ENCODE data around the gene C1orf167. TPM values are rescaled to one million over a fixed set of nuclear protein-coding genes. Genes with fewer than 3 reads are reported as not detected.

The C1orf167 gene
- total RNA-seq, 1 donor from 2014 or later = not detected

- Histone ChIP-seq H3K36me3 (ENCODE audit: control insufficient read depth, insufficient read depth, low read length) (no peaks in the 10 kb centered on the region), H3K27me3 (ENCODE audit: control insufficient read depth, insufficient read depth, low read length) (peaks cover 15% of the 10 kb centered on the region), H3K4me3 (ENCODE audit: low read depth, low read length) (no peak overlapping the region)
- no peak for TF ChIP-seq CTCF (IDR thresholded peaks at IDR 0.05; ENCODE audit: insufficient read depth, low read length, poor library complexity, severe bottlenecking)
- DNase-seq (ENCODE audit: low read depth) = no peak
Measured at GRCh38 chr1:11767922-11768704, 6.1 kb downstream of the C1orf167 start.

- no peak overlapping the region for H3K4me3 ChIP-seq (ENCODE audit: low read depth, low read length)
- DNase-seq (ENCODE audit: low read depth) = no peak
- H3K27me3 ChIP-seq (ENCODE audit: control insufficient read depth, insufficient read depth, low read length) = peaks cover 15% of the 10 kb centered on the region
- TF ChIP-seq CTCF (IDR thresholded peaks at IDR 0.05; ENCODE audit: insufficient read depth, low read length, poor library complexity, severe bottlenecking) = no peak
- H3K36me3 ChIP-seq (ENCODE audit: control insufficient read depth, insufficient read depth, low read length) = no peaks in the 10 kb centered on the region
Measured at GRCh38 chr1:11768821-11769220, 6.8 kb downstream of the C1orf167 start.

GRCh38 chr1:11769274-11769673 is 7.3 kb downstream of the C1orf167 start:
- H3K4me3 ChIP-seq (ENCODE audit: low read depth, low read length) = no peak overlapping the region
- H3K36me3 ChIP-seq (ENCODE audit: control insufficient read depth, insufficient read depth, low read length) = no peaks in the 10 kb centered on the region
- no peak for TF ChIP-seq CTCF (IDR thresholded peaks at IDR 0.05; ENCODE audit: insufficient read depth, low read length, poor library complexity, severe bottlenecking)
- H3K27me3 ChIP-seq (ENCODE audit: control insufficient read depth, insufficient read depth, low read length) = peaks cover 15% of the 10 kb centered on the region
- DNase-seq (ENCODE audit: low read depth) = no peak

GRCh38 chr1:11770011-11770410 is 8.0 kb downstream of the C1orf167 start:
- no peak overlapping the region for H3K4me3 ChIP-seq (ENCODE audit: low read depth, low read length)
- TF ChIP-seq CTCF (IDR thresholded peaks at IDR 0.05; ENCODE audit: insufficient read depth, low read length, poor library complexity, severe bottlenecking) = no peak
- H3K27me3 ChIP-seq (ENCODE audit: control insufficient read depth, insufficient read depth, low read length) = peaks cover 15% of the 10 kb centered on the region
- no peaks in the 10 kb centered on the region for H3K36me3 ChIP-seq (ENCODE audit: control insufficient read depth, insufficient read depth, low read length)
- no peak for DNase-seq (ENCODE audit: low read depth)

GRCh38 chr1:11771481-11772043 is 9.6 kb downstream of the C1orf167 start:
- H3K36me3 ChIP-seq (ENCODE audit: control insufficient read depth, insufficient read depth, low read length) = no peaks in the 10 kb centered on the region
- H3K4me3 ChIP-seq (ENCODE audit: low read depth, low read length) = no peak overlapping the region
- H3K27me3 ChIP-seq (ENCODE audit: control insufficient read depth, insufficient read depth, low read length) = peaks cover 8% of the 10 kb centered on the region
- DNase-seq (ENCODE audit: low read depth) = no peak
- TF ChIP-seq CTCF (IDR thresholded peaks at IDR 0.05; ENCODE audit: insufficient read depth, low read length, poor library complexity, severe bottlenecking) = no peak

Measured in kidney epithelial cell (primary cell).